Activated CD8-positive, alpha-beta memory T cell treated with anti-CD3 and anti-CD28 coated beads, Interleukin-2, amount 50 U/mL, for 1 hour (primary cell): ENCODE results near the gene LRRC8C.
A peak's percentile ranks its signal among the peaks of the same experiment; 100 is the strongest.
"Not testable (repeated sequence)": the region's sequence is repeated elsewhere in the genome, so short reads cannot be mapped to it uniquely, and the experiment has no call there.

Experiments
- DNase-seq: peaks from one replicate; pipeline ENCODE4 v3.0.0-alpha.2; 2020; ENCODE audit errors: extremely low read depth

The LRRC8C gene

GRCh38 chr1:89607586-89608318 is 25.2 kb upstream of the LRRC8C start:
- no peak for DNase-seq

- peak; percentile 65 for DNase-seq
Observed at GRCh38 chr1:89608319-89608983, 24.5 kb upstream of the LRRC8C start.

GRCh38 chr1:89608984-89609725 is 23.8 kb upstream of the LRRC8C start:
- no peak for DNase-seq

GRCh38 chr1:89609781-89610456 is 23.0 kb upstream of the LRRC8C start:
- DNase-seq, result no peak

- DNase-seq, result no peak
Observed at GRCh38 chr1:89610457-89611011, 22.4 kb upstream of the LRRC8C start.

- no peak for DNase-seq
Observed at GRCh38 chr1:89611721-89612120, 21.2 kb upstream of the LRRC8C start.

GRCh38 chr1:89613928-89614327 is 19.0 kb upstream of the LRRC8C start:
- DNase-seq, result no peak

- DNase-seq, result no peak
Observed at GRCh38 chr1:89615676-89616598, 17.0 kb upstream of the LRRC8C start.

- no peak for DNase-seq
Observed at GRCh38 chr1:89616844-89617627, 15.9 kb upstream of the LRRC8C start.

- DNase-seq, result no peak
Observed at GRCh38 chr1:89620664-89621063, 12.3 kb upstream of the LRRC8C start.

- DNase-seq, result no peak
Observed at GRCh38 chr1:89622895-89623294, 10.0 kb upstream of the LRRC8C start.

- no peak for DNase-seq
Observed at GRCh38 chr1:89624314-89624713, 8.6 kb upstream of the LRRC8C start.

- no peak for DNase-seq
Observed at GRCh38 chr1:89624715-89625323, 8.1 kb upstream of the LRRC8C start.

GRCh38 chr1:89627596-89627962 is 5.3 kb upstream of the LRRC8C start:
- no peak for DNase-seq

- no peak for DNase-seq
Observed at GRCh38 chr1:89629146-89629545, 3.8 kb upstream of the LRRC8C start.

- not testable (repeated sequence) for DNase-seq
Observed at GRCh38 chr1:89629600-89629999, 3.3 kb upstream of the LRRC8C start.

- DNase-seq, result no peak
Observed at GRCh38 chr1:89630048-89630447, 2.9 kb upstream of the LRRC8C start.

- no peak for DNase-seq
Observed at GRCh38 chr1:89631816-89632656, 884 bp upstream of the LRRC8C start.
